Mesothelial cell of epicardium (in vitro differentiated cells): ENCODE measurements around the gene BRI3BP. TPM values are rescaled to one million over a fixed set of nuclear protein-coding genes. Genes with fewer than 3 reads are reported as not detected.
"Not testable (repeated sequence)": the region's sequence is repeated elsewhere in the genome, so short reads cannot be mapped to it uniquely, and the experiment has no call there.

ENCODE experiments used
- DNase-seq, 2 experiments: peaks; one replicate each; pipeline ENCODE4 v3.0.0; 2021; ENCODE audit warnings: low spot score in 2 of 2; ENCODE audit not compliant: unreplicated experiment in 2 of 2
- H3K27ac Mint-ChIP-seq: 2 replicates; pipeline ENCODE4 v1.8.0; 2021; ENCODE audit warnings: mixed read lengths
- H3K27me3 Mint-ChIP-seq: 2 replicates; pipeline ENCODE4 v1.8.0; 2021; ENCODE audit warnings: low read depth, mixed read lengths
- H3K36me3 Mint-ChIP-seq: 2 replicates; pipeline ENCODE4 v1.8.0; 2021; ENCODE audit warnings: mixed read lengths
- H3K4me1 Mint-ChIP-seq: 2 replicates; pipeline ENCODE4 v1.8.0; 2021; ENCODE audit warnings: mixed read lengths
- H3K4me3 Mint-ChIP-seq: 2 replicates; pipeline ENCODE4 v1.8.0; 2021; ENCODE audit warnings: mild to moderate bottlenecking, moderate library complexity, mixed read lengths
- H3K9me3 Mint-ChIP-seq: 2 replicates; pipeline ENCODE4 v1.8.0; 2021; ENCODE audit warnings: mixed read lengths
- total RNA-seq: library from RNA; stranded (reverse); gene quantifications from 3 replicates; pipeline ENCODE4 v1.2.1, GENCODE V29; 2021
- TF ChIP-seq, protein P1 (sequence below): fragments of 200-600 bp; sonication (generic); IDR thresholded peaks from one replicate; pipeline ENCODE4 v1.5.0; 2021; ENCODE audit warnings: antibody characterized with exemption; ENCODE audit not compliant: unreplicated experiment

Gene BRI3BP
- total RNA-seq, 1 donor from 2014 or later, result 7.2 TPM

GRCh38 chr12:125069616-125070015 is 76.2 kb downstream of the BRI3BP start:
- Mint-ChIP-seq H3K9me3 (no peaks in the 10 kb centered on the region), H3K4me3 (no peak overlapping the region), H3K27me3 (peaks cover 1% of the 10 kb centered on the region), H3K36me3 (peaks cover 9% of the 10 kb centered on the region), H3K27ac (no peak overlapping the region), H3K4me1 (peaks cover 19% of the 10 kb centered on the region)
- DNase-seq, result no peak
- TF ChIP-seq, protein P1, sequence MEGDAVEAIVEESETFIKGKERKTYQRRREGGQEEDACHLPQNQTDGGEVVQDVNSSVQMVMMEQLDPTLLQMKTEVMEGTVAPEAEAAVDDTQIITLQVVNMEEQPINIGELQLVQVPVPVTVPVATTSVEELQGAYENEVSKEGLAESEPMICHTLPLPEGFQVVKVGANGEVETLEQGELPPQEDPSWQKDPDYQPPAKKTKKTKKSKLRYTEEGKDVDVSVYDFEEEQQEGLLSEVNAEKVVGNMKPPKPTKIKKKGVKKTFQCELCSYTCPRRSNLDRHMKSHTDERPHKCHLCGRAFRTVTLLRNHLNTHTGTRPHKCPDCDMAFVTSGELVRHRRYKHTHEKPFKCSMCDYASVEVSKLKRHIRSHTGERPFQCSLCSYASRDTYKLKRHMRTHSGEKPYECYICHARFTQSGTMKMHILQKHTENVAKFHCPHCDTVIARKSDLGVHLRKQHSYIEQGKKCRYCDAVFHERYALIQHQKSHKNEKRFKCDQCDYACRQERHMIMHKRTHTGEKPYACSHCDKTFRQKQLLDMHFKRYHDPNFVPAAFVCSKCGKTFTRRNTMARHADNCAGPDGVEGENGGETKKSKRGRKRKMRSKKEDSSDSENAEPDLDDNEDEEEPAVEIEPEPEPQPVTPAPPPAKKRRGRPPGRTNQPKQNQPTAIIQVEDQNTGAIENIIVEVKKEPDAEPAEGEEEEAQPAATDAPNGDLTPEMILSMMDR, result no peak

DNA sequence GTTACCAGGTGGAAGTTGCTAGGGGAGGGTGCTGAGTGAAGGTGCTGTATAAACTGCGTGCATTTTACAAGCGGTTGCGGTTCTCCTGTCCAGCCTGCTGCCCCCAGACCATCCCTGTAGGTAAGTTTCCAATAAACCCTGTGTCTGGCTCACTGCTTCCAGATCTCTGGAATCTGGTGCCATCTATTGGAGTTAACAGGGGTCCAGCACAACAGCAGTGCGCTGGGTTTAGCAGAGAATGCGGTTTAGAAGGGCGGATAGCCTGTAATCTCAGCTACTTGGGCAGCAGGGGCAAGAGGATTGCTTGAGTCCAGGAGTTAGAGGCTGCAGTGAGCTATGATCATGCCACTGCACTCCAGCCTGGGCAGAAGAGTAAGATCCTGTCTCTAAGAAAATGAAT is 76.7 kb downstream of the BRI3BP start:
- no peaks in the 10 kb centered on the region for H3K9me3 Mint-ChIP-seq
- H3K27me3 Mint-ChIP-seq, result no peaks in the 10 kb centered on the region
- peaks cover 9% of the 10 kb centered on the region for H3K36me3 Mint-ChIP-seq
- TF ChIP-seq, protein P1, result no peak
- H3K27ac Mint-ChIP-seq, result no peak overlapping the region
- peaks cover 17% of the 10 kb centered on the region for H3K4me1 Mint-ChIP-seq
- DNase-seq, result no peak
- no peak overlapping the region for H3K4me3 Mint-ChIP-seq

DNA sequence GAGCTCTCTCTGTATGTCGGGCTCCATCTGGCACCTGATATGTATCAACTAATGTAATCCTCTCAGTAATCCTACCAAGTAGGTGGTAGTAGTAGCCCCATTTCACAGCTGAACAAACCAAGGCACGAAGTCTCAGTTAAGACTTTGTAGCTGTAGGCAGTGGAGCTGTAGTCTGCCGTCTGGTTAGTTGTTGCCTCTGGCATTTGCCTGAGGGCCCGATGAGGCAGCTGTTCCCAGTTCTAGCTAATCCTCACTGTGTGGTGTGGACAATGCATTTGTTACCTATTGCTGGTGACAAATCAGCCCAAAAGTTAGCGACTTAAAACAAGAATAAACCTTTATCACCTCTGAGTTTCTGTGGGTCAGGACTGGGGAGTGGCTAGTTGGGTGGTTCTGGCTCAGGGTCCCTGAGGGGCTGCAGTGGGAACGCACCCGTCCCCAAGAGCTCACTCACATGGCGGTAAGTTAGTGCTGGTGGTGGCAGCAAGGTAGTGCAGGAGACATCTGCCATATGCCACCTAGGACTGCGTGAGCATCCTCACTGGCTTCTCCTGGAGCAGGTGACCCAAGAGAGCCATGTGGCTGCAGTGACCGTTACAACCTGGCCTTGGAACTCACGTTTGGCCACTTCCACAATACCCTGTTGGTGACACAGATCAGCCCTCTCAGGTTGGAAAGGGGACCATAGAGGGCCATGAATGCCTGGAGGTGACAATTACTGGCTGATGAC is 77.4 kb downstream of the BRI3BP start:
- Mint-ChIP-seq H3K4me3 (no peak overlapping the region), H3K9me3 (no peaks in the 10 kb centered on the region), H3K27ac (no peak overlapping the region), H3K27me3 (no peaks in the 10 kb centered on the region), H3K36me3 (peaks cover 11% of the 10 kb centered on the region), H3K4me1 (peaks cover 16% of the 10 kb centered on the region)
- no peak for DNase-seq
- TF ChIP-seq, protein P1, result no peak

DNA sequence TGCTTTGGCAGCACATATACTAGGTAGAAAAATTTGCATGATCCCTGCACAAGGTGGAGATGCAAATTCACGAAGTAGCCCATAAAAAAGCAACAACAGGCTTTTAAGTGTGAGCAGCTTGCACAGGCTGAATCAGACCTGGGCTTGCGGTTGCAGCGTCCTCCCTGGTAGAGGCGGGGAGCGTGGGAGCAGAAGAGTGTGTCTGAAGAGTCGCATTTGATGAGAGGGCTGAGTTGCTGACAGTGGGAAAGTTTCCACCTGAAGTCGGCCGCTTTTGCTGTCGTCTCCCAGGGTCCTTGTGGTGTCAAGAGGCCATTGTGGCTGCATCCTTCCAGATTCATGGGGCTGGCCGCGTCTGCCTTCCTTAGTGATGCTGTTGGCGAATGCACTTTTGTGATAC is 78.0 kb downstream of the BRI3BP start:
- no peak for DNase-seq
- TF ChIP-seq, protein P1, result no peak
- no peaks in the 10 kb centered on the region for H3K27me3 Mint-ChIP-seq
- H3K9me3 Mint-ChIP-seq, result no peaks in the 10 kb centered on the region
- H3K4me1 Mint-ChIP-seq, result peaks cover 12% of the 10 kb centered on the region
- no peak overlapping the region for H3K27ac Mint-ChIP-seq
- H3K4me3 Mint-ChIP-seq, result no peak overlapping the region
- peaks cover 17% of the 10 kb centered on the region for H3K36me3 Mint-ChIP-seq

DNA sequence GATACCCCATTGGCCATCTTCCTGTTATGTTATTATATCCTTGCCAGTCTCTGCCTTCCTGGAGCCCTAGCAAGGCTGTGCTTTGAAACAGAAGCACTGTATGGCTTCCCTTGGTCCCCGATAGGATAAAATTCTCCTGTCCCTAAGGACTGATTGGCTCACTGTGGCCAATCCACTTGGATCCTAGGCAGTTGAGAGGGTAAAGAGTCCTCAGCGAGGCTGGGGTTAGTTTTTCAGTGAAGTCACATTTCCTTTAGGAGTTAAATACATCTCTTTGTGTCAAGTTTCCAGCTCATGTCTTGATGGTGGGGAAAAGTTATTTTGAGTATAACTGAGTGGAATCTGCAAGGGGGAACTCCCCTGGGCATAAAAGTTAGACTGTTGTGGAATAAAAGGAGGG is 79.1 kb downstream of the BRI3BP start:
- DNase-seq, result no peak
- H3K4me1 Mint-ChIP-seq, result peaks cover 5% of the 10 kb centered on the region
- H3K4me3 Mint-ChIP-seq, result no peak overlapping the region
- H3K27ac Mint-ChIP-seq, result no peak overlapping the region
- peaks cover 21% of the 10 kb centered on the region for H3K36me3 Mint-ChIP-seq
- TF ChIP-seq, protein P1, result no peak
- H3K9me3 Mint-ChIP-seq, result no peaks in the 10 kb centered on the region
- H3K27me3 Mint-ChIP-seq, result no peaks in the 10 kb centered on the region

- not testable (repeated sequence) for H3K4me3 Mint-ChIP-seq, H3K27me3 Mint-ChIP-seq, H3K4me1 Mint-ChIP-seq, H3K27ac Mint-ChIP-seq, DNase-seq, H3K9me3 Mint-ChIP-seq
- peaks cover 27% of the 10 kb centered on the region for H3K36me3 Mint-ChIP-seq
Measured at GRCh38 chr12:125074294-125074693, 80.8 kb downstream of the BRI3BP start.
